ENCODE measurements around the gene SLC39A1. TPM values are rescaled to one million over a fixed set of nuclear protein-coding genes. Genes with fewer than 3 reads are reported as not detected.
"Not testable (repeated sequence)": the region's sequence is repeated elsewhere in the genome, so short reads cannot be mapped to it uniquely, and the experiment has no call there.

The SLC39A1 gene
- total RNA-seq, 4 donors from 2014 or later = 88.6 to 105 (median 98.8) TPM

GRCh38 chr1:153987621-153988020 lies 24.3 kb upstream of the SLC39A1 start:
- no peak for DNase-seq (ENCODE audit: low spot score in 2 of 2)
- intact Hi-C loops (cut with DNase I; ENCODE audit: low total_unique reads) = loop anchor here (2.0 to 10.0 kb wide), 3 partner anchors 41 to 473 kb away; partner anchors contain the start of gene DENND4B
- WGBS, 2 donors = 92 to 93% methylated on average over 8 of the region's 8 CpGs
- no peak overlapping the region for H3K4me3 ChIP-seq (ENCODE audit: low read depth, poor library complexity, severe bottlenecking)
- TF ChIP-seq CTCF (IDR thresholded peaks at IDR 0.05) (no peak), POLR2A (IDR thresholded peaks at IDR 0.05) (no peak)

- 2 to 4% methylated on average over 29 to 32 of the region's 32 CpGs for WGBS, 2 donors
- peak within 1 kb of the TSS; percentile 40 for H3K4me3 ChIP-seq (ENCODE audit: low read depth, poor library complexity, severe bottlenecking)
- TF ChIP-seq POLR2A (IDR thresholded peaks at IDR 0.05) = no peak
- peak in 1 of 3 donors; percentile 11 for TF ChIP-seq CTCF (IDR thresholded peaks at IDR 0.05)
- peak; percentile 84 to 97 for DNase-seq (ENCODE audit: low spot score in 2 of 2)
- intact Hi-C loops (cut with DNase I; ENCODE audit: low total_unique reads) = loop anchor here (2.0 to 10.0 kb wide), 3 partner anchors 39 to 471 kb away; partner anchors contain the start of gene DENND4B
Observed at GRCh38 chr1:153985941-153986761, 22.8 kb upstream of the SLC39A1 start, which contains the start of gene RAB13. Gene RAB13 (minus strand): TSS chr1:153986339. CDS start chr1:153986236, 103 bp downstream.

GRCh38 chr1:153985341-153985912 lies 22.1 kb upstream of the SLC39A1 start:
- intact Hi-C loops (cut with DNase I; ENCODE audit: low total_unique reads) = loop anchor here (5.0 to 10.0 kb wide), 2 partner anchors 183 to 471 kb away; no protein-coding TSS in a partner anchor
- TF ChIP-seq POLR2A (IDR thresholded peaks at IDR 0.05) (no peak), CTCF (IDR thresholded peaks at IDR 0.05) (no peak)
- H3K4me3 ChIP-seq (ENCODE audit: low read depth, poor library complexity, severe bottlenecking) = peak overlapping the region; percentile 40
- WGBS, 2 donors = 14% methylated on average over 7 of the region's 7 CpGs
- DNase-seq (ENCODE audit: low spot score in 2 of 2) = peak; percentile 53 to 92

- 60 to 70% methylated on average over 6 of the region's 6 CpGs for WGBS, 2 donors
- no peak for TF ChIP-seq POLR2A (IDR thresholded peaks at IDR 0.05)
- TF ChIP-seq CTCF (IDR thresholded peaks at IDR 0.05) = no peak
- H3K4me3 ChIP-seq (ENCODE audit: low read depth, poor library complexity, severe bottlenecking) = no peak overlapping the region
- intact Hi-C loops (cut with DNase I; ENCODE audit: low total_unique reads) = loop anchor here (10.0 kb wide), 1 partner anchor 470 kb away; no protein-coding TSS in a partner anchor
- no peak for DNase-seq (ENCODE audit: low spot score in 2 of 2)
Observed at GRCh38 chr1:153984123-153984894, 21.0 kb upstream of the SLC39A1 start.

- WGBS, 2 donors = 88 to 93% methylated on average over 2 of the region's 2 CpGs
- not testable (repeated sequence) for DNase-seq (ENCODE audit: low spot score in 2 of 2); H3K4me3 ChIP-seq (ENCODE audit: low read depth, poor library complexity, severe bottlenecking)
- intact Hi-C loops (cut with DNase I; ENCODE audit: low total_unique reads) = loop anchor here (10.0 kb wide), 1 partner anchor 467 kb away; no protein-coding TSS in a partner anchor
Observed at GRCh38 chr1:153981735-153982134, 18.4 kb upstream of the SLC39A1 start.

- DNase-seq (ENCODE audit: low spot score in 2 of 2); H3K4me3 ChIP-seq (ENCODE audit: low read depth, poor library complexity, severe bottlenecking): not testable (repeated sequence)
- WGBS, 2 donors = 91 to 94% methylated on average over 11 to 12 of the region's 12 CpGs
- intact Hi-C loops (cut with DNase I; ENCODE audit: low total_unique reads) = loop anchor here (5.0 kb wide), 1 partner anchor 182 kb away; no protein-coding TSS in a partner anchor
Observed at GRCh38 chr1:153979091-153979490, 15.8 kb upstream of the SLC39A1 start.

Measured in lower leg skin (tissue), 4 donors.